ENCODE measurements around the gene XPO4.

Gene XPO4

DNA sequence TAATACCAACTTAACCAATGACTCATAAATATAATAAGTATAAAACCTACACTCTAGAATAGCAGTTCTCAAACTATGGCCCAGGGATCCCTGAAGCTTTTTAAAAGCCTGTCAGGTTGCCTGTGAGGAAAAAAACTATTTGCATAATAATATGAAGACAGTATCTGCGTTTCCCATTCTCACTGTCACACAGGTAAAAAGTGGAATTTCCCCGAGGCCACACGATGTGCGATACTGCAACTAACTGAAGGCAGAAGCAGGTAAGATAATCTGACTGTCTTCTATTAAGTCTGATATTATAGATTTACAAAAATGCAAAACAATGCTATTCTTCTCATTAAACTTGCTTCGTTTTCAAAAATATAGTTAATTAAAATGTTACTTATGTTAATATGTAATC is 76.2 kb downstream of the XPO4 start:
- DNase-seq, result no peak

DNA sequence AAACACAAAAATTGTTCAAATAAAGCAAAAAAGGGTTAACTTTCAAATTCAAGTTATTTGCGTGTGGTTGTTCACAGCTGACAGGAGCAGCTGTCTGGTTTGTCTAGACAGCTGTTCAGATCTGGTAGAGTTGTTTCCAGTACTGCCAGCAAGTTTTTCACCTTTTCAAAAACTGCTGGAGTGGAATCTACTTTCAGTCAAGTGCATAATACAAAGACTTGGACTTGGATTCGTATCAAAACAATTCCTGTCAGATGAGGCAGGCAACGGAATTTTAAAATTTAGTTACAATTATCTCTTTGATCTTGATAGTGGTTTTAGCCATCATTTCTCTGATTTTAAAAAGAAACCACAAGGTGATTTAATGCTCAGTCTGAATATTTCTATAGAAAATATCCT is 77.1 kb downstream of the XPO4 start:
- DNase-seq, result no peak

DNA sequence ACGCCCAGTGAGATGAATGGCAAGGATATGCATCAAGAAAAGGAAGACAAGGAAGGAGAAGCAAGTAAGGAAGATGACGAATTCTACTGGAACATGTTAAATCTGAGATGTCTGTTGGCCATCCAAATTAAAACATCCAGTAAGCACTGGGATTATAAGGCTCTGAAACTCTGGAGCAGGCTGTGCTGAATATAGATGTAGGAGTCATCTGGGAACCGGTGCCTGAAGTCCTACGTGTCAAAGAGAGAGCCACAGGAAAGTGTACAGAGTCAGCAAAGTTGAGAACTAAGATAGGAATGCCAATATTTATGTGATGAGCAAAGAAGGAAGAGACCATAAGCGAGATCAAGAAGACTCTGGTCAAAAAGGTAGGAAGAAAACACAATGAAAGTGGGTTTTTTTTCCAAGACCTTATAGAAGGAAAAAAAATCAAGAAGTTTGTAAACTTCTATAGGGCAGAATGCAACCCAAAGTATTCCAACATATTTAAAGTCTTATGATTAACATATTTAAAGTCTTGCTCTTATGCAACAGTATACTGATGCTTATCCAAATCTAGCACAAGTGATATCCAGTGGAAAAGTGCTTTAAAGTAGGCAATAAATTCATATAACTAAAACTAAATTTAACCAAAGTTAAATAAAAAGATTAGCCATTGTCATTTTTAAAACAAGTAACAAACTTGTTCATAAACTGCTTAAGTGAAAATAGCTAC is 77.6 kb downstream of the XPO4 start:
- DNase-seq, result no peak

DNA sequence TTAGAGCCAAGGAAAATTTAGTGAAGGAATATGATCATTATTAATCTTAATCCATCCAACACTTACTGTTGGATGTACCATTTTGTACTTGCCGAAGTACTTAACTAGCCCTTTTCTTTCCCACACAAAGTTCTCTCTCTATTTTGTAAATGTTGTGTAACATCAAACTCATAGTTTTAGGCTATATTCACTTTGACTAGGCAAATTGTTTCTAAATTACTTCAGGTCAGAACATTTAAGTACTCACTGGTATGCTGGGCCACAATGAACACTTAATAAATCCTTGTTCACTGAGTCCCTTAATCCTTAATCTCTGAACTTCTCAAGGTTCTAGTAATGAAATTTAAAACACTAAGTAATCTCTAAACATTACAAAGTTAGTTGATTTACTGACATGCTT is 79.5 kb downstream of the XPO4 start:
- DNase-seq, result no peak

DNA sequence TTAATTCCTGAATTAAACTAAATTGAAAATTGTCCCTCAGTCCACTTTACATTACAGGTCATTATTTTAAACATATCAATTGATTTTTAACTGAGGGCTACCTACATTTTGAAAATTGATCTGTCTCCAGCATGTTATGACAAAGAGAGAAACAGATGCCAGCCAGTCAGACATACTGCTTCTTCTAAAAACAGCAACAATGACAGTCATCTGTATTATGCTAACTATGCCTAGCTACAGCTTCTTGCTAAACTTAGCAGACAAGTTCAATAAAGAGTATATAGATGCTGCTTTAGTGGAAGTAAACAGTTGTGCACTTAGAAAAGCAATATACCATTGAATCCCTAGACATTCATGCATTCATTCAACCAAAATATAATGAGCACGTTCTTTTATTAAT is 80.1 kb downstream of the XPO4 start:
- DNase-seq, result no peak

DNA sequence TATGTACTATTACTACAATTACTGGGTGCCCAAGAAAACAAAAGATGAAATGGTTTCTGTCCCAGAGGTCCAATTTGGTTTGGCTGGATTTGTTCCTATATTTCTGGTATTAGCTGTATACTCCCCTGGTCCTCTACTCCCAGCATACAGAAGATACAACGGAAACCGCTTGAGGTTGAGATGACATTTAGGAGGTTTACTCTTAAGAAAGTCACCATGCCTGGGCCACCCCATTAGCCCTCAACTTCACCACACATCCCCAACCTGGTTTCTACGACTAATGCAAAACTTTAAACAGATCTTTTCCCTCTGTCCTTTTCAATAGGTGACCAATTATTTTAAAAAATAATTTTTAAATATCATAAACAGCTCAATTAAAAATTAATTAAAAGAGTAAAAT is 82.8 kb downstream of the XPO4 start:
- no peak for DNase-seq

DNA sequence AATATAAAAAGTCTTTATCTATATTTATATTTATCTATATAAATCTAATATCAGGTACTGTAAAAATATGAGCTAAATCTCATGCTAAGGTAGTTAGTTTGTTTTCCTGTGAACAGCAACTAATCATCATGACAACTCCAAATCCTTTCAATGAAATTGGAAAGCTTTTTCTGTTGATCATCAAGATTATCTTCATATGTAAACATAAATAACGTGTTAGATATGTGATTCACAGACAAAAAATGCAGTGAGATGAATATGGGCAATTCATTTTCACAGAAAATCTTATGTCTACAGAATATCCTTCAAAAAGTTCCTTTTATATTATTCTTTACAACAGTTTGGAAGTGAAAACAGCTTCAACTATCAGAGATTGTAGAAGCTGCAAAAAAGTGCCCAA is 87.1 kb downstream of the XPO4 start:
- DNase-seq, result no peak

DNA sequence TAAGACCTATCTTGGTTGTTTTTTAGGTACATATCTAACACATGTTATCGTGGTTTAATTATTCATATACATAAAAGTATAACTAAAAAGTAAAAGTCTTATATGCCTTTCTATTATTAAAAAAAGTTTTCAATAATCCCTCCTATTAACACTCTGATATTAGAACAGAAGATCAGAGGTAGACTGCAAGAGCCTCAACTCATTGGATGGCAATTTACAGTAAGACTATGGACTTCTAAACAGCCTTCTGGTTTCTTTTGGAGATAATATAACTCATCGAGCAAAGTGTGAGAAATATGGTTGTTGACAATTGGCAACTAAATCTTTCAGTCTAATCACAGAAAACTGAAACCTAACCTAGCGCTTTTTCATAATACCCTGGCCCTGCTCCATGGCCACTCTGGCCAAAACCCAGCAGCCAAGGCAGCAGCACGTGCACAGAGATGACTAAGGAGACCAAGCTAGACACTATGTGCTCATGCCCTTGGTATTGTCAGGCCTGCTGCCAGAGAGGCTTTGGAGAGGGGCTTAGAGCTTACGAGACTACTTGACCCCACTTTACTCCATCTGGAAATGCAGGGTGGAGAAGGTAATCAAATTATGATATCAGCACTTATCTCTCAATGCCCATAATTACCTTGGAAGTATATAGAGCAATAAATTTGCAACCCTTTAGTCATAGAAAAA is 88.2 kb downstream of the XPO4 start:
- no peak for DNase-seq

DNA sequence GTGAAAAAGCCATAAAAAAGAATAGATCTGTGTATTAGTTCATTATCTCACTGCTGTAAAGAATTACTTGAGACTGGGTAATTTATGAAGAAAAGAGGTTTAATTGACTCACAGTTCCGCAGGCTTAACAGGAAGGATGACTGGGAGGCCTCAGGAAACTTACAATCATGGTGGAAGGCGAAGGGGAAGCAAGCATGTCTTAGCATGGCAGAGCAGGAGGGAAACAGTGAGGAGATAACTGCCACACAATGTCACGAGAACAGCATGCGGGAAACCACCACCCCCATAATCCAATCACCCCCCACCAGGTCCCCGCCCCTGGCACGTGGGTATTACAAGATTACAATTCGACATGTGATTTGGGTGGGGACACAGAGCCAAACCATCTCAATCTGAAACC is 89.7 kb downstream of the XPO4 start:
- DNase-seq, result no peak

DNA sequence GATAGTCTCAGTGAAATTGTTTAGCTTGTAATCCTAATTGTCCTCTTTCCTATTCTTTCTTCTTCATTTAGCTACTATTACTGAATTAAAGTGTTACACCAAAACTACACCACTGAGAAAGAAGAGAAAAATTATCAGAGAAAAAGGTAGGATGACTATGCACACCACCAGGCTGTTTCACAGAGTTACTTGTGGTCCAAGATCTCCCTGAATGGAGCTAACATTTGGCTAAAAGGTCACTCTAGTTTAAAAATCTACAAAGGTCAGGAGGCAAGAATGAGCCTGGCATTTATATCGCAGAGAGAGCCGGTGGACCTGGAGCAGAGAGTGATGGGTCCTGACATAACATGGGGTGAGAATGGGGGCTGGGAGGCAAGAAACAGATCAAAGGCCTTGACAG is 91.7 kb downstream of the XPO4 start:
- no peak for DNase-seq

DNA sequence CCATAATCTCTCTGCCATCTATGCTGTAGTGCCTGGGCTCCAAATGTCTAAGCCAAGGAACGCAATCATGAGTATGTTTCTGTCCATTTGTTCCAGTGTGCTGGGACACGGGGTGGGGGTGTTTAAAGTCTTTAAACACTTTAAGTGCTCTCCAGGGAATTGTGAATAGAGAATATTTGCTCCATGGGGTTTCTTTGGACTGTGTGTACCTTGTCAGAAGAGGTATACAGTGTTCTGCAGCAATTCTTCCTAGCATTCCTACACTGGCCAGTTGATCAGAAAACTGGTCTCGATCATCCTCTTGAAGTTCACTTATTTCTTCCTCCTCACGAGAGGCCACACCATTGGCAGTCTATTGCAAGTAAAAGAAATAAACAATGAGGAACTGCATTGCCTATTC is 93.7 kb downstream of the XPO4 start:
- DNase-seq, result no peak

DNA sequence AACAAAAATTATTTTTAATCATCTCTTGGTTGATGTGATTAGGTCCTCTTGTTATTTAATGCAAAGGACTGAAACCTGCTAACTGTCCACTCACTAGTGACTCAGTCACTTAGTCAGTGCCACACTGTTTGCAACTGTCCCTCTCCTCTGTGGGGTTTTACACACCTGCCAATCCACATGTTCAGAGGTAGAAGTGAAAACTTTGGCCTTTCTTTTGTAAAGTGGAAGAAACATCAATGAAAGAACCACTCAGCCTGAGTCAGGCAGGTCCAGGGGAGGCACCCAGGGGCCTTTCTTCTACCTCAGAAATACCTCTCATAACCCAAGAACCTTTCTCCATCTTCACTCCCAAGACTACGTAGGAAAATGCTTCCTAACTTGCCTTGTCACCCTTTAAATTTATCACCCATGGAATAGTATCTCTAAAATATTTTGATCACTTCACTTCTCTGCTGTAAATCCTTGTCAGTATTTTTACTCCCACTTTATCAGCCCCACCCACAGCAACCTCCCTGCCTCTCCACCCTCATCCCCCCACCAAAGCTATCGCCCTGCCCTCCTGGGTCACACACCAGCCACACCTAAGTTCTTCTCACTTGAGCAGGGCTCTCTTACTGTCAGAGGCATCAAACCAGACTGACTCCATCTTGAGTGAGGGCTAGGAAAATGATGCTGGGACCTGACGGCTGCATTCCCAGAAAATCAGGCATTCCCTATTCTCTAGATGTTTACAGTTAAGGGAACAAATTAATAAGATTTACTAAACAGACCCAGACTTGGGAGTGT is 99.2 kb downstream of the XPO4 start:
- DNase-seq, result no peak

DNA sequence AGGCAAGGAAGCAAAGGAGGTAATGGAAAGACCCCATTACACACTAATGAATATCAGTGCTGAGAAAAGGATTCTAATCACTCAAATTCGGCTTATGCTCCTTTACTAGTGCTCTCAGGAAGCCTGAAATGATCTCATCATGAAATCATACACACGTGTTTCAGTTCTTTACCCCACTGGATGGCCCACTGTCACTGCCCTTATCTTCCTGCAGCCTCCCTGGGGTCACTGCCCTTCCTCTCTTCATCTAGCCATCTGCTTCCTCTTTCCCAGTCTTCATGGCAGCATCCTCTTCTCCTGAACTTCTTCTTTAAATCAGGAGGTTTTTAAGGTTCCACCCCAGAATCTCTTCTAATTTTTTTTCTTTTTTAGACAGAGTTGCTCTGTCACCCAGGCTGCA is 100.8 kb downstream of the XPO4 start:
- DNase-seq, result no peak

DNA sequence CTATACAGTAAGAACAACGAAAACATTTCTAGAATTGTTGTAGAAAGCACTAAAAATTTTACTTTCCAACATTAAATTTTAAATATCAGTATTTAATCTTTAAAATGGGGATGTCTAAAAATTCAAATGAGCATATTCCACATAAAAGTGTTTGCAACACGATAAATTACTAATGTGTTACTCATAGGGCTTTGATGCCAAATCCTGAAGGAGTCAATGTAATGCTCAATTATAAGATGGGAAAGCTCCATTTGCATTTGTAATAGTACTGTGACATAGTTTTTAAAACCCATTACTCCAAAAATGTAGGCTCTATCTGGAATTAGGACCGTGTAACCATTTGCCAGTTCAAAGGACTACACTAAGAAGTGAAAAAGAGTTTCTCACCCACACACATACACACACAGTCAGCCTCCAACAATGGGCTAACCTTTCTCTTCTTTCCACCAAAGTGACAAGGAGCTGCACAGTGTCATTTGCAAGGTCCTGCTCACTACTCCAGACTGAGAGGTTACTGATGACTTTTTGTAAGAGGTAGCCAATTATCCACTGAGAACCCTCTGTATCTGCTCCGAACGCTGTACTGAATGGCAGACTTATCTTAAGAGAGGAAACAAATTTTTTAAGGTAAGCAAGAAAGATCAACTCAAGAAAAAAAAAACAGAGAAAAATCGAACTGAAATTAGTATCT is 102.7 kb downstream of the XPO4 start:
- no peak for DNase-seq

DNA sequence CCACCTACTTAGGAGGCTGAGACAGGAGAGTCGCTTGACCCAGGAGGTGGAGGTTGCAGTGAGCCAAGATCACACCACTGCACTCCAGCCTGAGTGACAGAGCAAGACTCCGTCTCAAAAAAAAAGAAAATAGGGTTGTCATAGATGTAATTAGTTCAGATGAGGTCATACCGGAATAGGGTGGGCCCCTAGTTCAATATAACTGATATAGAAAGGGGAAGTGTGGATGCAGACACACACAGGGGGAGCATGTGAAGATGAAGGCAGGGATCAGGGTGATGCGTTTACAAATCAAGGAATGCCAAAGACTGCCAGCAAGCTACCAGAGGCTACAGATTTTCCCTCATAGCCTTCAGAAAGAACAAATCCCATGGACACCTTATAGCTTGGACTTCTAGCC is 104.5 kb downstream of the XPO4 start:
- DNase-seq, result no peak

DNA sequence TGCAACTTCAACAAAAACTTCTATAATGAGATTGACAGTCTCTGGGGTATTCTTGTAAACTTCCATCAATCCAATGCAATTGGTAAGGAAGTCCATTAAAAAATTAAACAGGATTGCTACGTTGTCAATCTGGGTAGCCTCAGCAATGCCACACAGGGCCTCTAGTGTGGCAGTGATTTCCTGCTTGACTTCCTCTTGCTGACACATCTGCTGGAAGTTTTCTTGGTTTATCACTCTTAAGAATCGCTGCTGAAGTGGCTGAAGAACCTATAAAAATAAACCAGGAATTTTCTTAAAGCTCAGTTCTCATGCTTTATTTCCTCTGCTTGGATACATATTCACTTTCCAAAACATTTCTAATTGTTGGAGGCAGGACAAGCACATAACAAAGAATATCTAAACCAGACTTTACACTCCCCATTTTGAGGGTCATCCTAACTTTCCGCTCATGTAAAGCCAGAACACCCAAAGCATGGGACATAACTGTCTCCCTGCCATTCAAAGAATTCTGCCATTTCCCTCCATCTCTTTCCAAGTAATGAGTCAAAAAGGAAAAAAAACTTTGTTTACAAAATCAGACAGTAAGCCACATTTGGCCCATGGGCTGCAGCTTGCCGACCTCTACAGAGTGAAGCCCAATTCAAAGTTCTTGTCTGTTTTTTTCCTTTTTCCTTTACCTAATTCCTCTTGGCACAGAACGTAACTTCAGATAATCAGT is 105.6 kb downstream of the XPO4 start:
- DNase-seq, result no peak

DNA sequence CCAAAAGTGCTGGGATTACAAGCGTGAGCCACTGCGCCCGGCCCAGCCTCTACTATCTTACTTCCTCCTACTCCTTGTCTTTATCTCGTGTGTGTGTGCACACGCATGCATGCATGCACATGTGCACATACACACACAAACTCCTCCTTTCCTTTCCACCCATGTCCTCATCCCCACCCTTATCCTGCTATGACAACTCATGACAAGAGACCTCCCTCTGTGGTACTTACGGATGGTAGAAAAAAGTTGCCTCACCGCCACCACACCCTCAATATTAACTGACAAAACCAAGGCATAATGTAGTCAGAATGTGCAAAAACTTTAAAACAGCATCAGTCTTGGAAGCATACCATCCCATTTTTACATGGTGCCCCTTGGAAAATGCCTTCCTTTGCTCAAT is 112.9 kb downstream of the XPO4 start:
- no peak for DNase-seq

DNA sequence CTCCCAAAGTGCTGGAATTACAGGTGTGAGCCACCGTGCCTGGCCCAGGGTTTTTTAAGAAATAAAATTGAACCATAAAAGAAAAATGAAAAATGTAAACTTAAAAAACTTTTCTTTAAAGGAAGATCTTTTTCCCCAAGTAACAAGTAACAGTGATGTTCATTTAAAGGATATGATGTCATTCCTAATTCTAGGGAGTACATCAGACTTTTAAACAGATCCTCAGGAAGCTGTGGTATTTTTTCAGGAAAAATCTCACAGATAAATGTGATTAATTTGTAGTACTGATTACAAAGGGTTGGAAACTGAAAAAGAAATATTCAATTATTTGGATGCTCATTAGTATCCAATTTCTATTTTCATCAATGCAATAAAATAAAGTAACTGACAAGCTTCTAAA is 114.2 kb downstream of the XPO4 start:
- no peak for DNase-seq

DNA sequence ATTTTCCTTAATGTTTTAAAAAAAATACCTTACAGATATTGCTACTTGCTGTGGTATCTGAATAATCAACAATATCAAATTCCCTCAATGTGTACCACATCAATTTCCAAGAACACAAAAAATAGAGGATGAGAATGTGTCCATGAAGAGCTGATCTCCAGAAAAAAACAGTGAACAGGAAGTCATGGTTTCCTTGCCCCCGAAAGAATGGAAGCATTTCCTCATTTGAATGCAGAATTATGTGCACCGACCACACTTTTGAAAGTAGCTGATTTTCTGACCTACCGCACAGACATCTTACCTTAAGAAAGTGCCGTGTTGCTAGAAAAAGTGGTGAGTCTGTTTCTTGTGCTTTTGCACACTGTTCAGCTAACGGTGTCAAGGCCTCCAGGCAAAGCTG is 115.4 kb downstream of the XPO4 start:
- DNase-seq, result no peak

DNA sequence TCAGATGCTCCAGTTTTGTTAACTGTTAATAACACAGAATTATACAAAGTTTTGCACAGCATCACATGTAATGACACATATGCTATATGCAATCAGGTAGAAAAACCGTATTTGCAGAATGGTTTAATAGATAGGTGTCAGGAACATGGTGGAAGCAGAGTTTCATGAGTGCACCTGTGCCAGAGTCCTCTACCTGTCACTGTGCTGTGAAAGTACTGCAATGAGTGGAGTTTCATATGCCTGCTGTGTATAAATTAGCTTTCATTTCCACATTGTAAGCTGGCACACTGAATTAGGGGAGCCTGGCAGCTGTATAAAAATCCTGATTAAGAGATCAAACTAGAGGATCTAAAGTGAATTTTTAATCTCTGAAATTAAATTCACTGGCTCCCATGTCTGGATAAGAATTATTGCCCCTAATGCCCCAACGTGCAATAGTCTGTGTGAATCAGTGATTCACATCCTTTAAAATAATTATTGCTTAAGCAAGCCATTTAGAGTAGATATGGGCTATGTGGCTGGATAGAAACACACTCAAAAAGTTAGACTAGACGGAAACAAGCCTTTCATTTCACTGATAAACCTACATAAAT is 120.3 kb downstream of the XPO4 start:
- DNase-seq, result no peak

DNA sequence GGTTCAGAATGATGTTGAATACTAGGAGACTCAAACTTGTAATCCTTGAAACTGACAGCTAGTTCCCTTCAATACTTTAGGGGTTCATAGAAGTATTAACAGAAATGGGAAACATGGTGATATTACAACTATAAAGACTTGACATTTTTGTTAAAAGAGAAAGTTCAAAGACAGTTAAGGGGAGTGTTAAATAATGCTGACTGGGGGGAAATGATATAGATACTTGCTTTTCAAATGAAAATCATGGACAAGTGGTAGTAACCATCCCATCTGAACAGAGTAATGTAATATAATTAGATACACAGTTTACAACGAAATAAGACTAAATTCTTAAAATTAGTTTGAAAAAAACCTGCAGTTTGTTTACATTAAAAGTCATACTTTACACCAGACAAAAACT is 122.2 kb downstream of the XPO4 start:
- DNase-seq, result no peak

DNA sequence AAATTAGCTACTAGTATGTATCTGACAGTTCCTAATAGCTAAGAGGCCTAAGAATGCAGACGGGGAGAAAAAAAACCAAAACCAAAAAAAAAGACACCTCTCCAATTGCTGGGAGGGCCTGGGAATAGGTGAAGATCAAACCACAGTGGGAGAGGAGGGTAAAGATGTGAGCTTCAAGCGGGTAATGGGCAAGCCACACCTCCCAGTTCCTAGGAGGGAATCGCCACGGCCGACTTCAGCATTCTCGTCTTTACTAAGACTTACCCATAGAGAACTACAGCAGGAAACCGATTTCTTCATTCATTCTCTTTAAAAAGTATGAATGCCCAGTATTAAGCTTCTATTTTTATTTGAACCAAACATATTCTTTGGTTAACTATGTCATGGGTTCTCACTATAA is 123.1 kb downstream of the XPO4 start:
- no peak for DNase-seq

DNA sequence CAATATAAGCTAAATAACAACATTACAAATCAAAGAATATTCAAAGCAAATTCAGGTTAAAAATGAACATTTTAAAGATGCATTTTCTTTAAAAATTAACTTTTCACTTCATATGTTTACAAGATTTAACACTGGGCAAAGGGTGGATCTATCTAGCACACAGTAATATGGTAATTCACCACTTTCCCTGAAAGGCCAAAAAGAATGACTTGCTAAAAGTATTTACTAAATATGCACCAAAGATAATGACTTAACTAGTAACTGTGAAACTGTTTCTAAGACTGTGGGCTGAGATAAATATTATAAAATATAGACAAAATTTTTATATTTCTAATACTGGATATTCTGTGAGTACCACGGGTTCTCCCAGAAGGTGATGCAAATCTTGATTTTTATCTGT is 124.2 kb downstream of the XPO4 start:
- DNase-seq, result no peak

All from activated CD8-positive, alpha-beta memory T cell treated with anti-CD3 and anti-CD28 coated beads, Interleukin-2, amount 50 U/mL, for 4 hours (primary cell).